Measurements from ENCODE around the gene CPXM2.

The CPXM2 gene

GRCh38 chr10:123843835-123844234 is 47.8 kb downstream of the CPXM2 start:
- DNase-seq, result no peak

- no peak for DNase-seq
Measured at GRCh38 chr10:123842692-123843385, 48.8 kb downstream of the CPXM2 start.

DNA sequence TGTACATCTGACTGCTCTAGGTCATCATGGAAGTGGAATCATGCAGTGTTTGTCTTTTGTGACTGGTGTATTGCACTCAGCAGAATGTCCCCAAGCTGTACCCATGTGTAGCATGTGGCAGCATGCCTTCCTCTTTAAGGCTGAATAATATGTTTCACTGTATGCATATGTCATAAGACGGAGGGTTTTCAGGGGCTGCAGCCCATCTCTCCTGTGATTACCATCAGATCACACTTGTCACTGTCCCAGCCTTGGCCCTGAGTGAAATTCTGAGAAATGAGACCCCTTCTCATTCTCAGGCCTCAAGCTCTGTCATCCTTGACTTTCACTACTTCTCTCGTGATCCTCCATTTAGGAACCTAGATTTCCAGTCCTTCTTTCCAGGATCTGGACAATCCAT is 50.0 kb downstream of the CPXM2 start:
- DNase-seq, result no peak

- no peak for DNase-seq
Measured at GRCh38 chr10:123841115-123841514, 50.5 kb downstream of the CPXM2 start.

DNA sequence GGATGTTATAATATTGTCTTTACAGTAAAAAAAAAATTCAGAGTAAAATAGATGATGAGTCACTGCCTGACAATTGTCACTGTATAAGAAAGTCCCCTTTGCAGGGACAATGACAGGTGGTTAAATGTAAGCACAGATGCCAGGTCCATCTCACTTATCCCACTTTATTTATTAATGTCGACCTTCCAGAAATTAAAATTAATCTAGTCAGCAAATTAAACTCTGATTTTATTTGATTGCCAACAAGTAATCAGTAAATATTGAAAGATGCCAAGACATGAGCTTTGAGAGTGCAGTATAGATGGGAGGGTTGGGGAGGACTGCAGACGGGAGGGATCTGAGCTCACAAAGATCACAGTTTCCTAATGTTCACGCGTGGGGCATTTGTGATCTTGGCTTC is 50.9 kb downstream of the CPXM2 start:
- no peak for DNase-seq

- DNase-seq, result no peak
Measured at GRCh38 chr10:123838596-123839310, 52.9 kb downstream of the CPXM2 start.

DNA sequence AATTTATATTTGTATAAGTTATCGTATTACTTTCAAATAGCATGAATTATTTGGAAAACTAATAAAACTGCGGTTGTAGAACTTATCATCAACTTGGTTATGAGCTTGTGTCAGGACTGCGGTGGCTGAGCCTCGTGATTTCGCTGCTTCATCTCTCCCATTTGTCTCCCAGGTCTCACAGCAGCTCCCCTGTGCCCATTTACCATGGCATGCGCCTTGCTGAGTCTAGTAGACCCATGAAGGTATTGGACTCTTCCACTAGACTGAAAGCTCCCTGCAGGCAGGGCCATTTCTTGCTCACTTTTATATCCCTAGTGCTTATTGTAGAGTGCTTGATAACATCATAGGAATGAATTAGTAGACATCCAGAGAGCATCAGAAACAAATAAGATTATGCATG is 53.9 kb downstream of the CPXM2 start:
- DNase-seq, result no peak

DNA sequence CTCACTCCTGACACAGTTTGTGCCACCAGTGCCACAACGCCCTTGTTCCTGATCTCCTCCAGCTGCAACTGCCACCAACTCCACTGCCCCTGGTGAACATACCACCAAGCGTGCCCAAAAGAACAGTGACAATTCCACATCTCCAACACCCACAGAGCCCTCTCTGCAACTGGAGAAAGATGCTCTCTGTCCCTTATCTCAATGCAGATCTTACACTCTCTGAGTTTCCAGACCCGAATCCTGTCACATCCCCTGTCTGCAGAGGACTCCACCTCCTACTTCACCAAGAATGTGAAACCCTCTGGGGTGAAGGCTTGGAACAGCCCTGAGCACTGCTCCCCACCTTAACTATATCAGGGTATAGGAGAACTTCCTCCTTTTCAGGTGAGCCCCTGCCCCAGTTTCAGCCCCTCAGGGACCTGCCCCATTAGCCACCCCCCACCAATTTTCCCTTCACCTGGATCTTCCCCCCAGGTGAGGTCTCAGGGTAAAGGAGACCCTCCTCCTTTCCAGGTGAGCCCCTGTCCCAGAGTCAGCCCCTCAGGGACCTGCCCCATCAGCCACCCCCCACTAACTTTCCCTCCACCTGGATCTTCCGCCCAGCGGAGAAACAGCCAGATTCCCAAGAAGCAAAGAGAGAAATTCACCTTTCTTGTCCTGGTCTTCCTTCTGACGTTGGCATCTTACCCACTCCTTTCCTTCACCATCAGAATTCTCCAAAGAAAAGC is 55.0 kb downstream of the CPXM2 start:
- DNase-seq, result no peak

DNA sequence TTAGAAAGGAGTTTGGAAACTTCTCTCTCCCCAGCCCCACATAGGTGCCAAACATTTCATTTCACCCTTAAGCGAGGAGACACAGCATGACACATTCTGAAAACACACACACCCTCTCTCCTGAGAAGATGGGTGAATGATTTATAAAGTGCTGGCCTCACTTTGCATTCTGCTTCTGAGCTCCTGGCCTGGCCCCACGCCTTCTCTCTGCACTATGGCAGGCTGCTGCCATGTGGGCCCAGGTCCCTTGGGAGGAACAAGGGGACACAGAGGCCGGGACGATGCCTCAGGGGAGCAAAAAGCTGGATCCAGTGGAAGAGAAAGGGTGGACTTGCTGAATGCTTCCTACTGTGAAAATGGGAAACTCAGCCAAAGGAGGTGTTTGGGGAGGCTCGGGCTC is 56.0 kb downstream of the CPXM2 start:
- no peak for DNase-seq

GRCh38 chr10:123833170-123833850 is 58.3 kb downstream of the CPXM2 start:
- DNase-seq, result no peak

- no peak for DNase-seq
Measured at GRCh38 chr10:123831259-123831658, 60.3 kb downstream of the CPXM2 start.

GRCh38 chr10:123821136-123821535 is 70.5 kb downstream of the CPXM2 start:
- peak; percentile 22 for DNase-seq

GRCh38 chr10:123809632-123810031 is 82.0 kb downstream of the CPXM2 start:
- DNase-seq, result no peak

DNA sequence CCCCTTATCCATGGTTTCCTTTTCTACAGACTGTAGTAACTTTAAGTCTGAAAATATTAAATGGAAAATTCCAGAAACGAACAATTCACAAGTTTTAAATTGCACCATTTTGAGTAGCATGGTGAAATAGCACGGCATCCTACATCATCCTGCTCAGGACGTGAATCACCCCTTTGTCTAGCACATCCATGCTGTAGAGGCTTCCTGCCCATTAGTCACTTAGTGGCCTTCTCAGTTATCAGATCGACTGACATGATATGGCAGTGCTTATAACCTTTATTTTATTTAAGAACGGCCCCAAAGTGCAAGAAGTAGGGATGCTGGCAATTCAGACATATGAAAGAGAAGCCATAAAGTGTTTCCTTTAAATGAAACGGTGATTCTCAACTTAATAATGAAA is 82.7 kb downstream of the CPXM2 start:
- no peak for DNase-seq

DNA sequence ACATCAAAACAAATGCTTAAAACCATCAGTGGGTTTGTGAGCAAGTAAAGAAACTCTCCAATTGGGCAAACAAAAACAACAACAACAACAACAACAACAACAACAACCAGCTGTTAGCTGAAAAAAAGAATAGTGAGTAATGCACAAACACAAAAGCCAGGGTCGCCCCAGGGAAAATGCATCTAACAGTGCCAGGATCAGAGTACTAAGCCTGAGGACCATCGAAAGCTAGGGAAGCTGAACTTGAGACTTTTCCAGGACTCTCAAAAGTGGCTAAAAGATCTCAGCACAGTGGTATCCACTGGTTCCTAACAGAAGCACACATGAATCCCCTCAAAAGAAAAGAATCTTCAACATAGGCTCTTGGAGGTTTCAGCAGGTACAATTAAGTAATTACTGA is 83.3 kb downstream of the CPXM2 start:
- no peak for DNase-seq

DNA sequence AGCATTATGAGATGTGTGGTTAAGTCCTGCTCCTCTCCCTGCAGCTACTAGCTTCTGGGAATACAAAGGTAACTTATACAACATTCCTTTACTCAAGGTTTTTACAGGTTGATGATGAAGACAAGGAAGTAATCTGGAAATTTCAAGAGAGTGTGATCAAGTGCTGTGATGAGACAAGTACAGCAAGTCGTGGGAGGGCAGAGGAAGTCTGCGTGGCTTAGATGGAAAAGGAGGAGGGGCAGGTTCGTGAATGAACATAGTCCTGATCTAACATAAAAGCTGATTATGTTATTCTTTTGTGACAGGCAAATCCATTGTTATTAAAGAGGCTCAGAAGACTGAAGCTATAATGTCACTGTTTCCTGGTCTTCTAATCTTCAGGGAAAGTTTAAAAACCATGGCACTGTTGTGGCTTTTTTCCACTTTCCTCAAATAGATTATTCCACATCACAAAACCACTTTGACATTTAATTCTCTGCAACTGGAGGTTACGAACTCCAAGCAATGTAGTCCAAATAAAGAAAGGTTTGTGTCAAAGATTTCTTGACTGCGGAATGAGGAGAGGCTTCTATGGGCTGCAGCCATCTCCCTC is 84.1 kb downstream of the CPXM2 start:
- DNase-seq, result no peak

DNA sequence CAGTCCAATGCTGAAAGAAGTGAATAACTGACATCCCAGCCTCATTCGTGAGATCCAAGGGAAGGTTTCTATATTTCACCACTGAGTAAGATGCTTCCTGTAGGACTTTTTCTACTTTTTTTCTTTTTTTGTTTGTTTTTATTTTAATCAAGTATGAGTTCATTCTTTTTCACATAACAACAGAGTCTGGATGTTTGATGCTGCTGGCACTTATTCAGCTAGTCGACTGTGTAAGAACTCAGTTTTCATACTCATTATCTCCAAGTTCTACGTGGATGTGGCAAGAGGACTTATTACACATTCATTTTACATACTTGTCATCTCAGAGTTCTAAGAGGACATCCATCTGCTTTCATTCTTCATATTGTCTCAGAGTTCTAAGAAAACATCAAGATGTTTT is 86.9 kb downstream of the CPXM2 start:
- no peak for DNase-seq

GRCh38 chr10:123800821-123801220 is 90.8 kb downstream of the CPXM2 start:
- DNase-seq, result no peak

- DNase-seq, result no peak
Measured at GRCh38 chr10:123800289-123800688, 91.3 kb downstream of the CPXM2 start.

DNA sequence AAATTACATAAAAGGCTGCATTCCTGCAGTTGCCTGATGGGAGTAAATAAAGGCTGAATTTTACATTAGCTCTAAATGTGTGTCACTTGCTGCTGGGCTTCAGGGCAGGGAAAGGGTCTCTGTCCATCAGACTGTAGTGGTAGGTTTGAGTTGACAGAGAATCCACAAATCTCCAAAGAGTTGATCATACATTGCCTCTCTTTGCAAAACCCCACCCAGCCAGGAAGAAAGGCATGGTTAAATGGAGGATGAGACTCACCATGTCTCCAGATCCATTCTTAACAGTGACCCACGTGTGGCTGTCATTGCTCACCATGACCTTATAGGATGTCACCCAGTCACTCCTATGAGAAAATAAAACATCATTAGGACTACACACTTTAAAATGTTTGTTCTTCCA is 92.8 kb downstream of the CPXM2 start:
- DNase-seq, result no peak

DNA sequence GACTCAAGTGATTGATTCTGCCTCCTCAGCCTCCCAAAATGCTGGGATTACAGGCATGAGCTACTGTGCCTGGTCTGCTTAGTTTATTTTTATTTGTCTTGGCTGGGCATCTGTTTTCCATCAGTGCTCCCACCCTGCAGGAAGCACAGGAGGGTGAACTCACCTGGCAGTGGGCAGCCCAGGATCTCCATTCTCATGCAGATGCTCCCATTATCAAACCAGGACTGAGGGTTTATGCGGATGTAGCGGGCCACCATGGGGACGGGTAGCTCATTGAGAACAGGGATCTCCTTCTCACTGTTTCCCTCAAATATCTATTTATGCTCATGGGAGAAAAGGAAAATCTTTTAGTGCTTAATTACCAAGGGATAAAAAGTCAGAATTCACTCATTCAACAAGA is 93.8 kb downstream of the CPXM2 start:
- no peak for DNase-seq

DNA sequence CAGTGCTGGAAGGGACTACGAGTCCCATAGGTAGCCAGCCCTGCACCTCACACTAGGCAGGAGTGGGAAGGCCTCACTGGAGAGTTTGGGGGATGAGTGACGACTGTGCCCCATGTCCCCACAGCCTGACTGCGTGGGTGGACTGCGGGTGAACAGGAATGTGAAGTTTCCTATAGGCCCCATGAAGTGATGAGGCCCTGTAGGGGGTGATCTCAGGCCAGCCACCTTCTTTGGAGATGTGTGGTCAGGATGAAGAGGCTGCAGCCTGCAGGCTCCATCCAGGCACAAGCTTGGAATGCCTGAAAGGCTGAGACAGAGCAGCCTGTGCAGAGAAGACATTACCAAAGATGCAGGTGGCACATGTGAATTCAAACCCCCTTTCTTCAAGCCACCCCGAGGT is 94.9 kb downstream of the CPXM2 start:
- no peak for DNase-seq

All from DMS79 treated with DMSO at 0.1 percent for 48 hours (cell line).